ENCODE results near the gene TTLL11. TPM values are rescaled to one million over a fixed set of nuclear protein-coding genes. Genes with fewer than 3 reads are reported as not detected.
A peak's percentile ranks its signal among the peaks of the same experiment; 100 is the strongest.

The TTLL11 gene
- total RNA-seq, 1 donor from 2014 or later, result 6.9 TPM

- Histone ChIP-seq H3K9me3 (ENCODE audit: insufficient read depth, low read depth, low read length) (no peaks in the 10 kb centered on the region), H4K20me1 (ENCODE audit: insufficient read depth, low read length) (no peaks in the 10 kb centered on the region), H3K27me3 (ENCODE audit: insufficient read depth, low read length) (peaks cover under 1% of the 10 kb centered on the region), H3K9ac (ENCODE audit: low read length) (peak overlapping the region; percentile 53), H2AFZ (ENCODE audit: low read depth, low read length) (peak overlapping the region; percentile 36), H3K36me3 (ENCODE audit: insufficient read depth, low read length) (no peaks in the 10 kb centered on the region), H3K4me1 (ENCODE audit: insufficient read depth, low read length) (peaks cover 71% of the 10 kb centered on the region), H3K4me2 (ENCODE audit: low read length) (peak overlapping the region; percentile 73), H3K79me2 (ENCODE audit: insufficient read depth, low read length) (no peaks in the 10 kb centered on the region), H3K4me3 (ENCODE audit: insufficient read depth, low read depth, low read length) (no peak overlapping the region), H3K27ac (ENCODE audit: low read depth, low read length) (peak overlapping the region; percentile 82)
- H3K9me3 Mint-ChIP-seq (ENCODE audit: unreplicated experiment), result no peaks in the 10 kb centered on the region
- H3K4me1 Mint-ChIP-seq (ENCODE audit: low read depth, unreplicated experiment), result peaks cover 69% of the 10 kb centered on the region
- TF ChIP-seq EZH2 (IDR thresholded peaks at IDR 0.05; ENCODE audit: insufficient read depth, low read length), result no peak
- TF ChIP-seq CTCF (IDR thresholded peaks at IDR 0.05; ENCODE audit: insufficient read depth, low read depth, low read length), result no peak
- DNase-seq (ENCODE audit: low read depth), result no peak
- no peak overlapping the region for H3K4me3 Mint-ChIP-seq (ENCODE audit: unreplicated experiment)
- H3K27ac Mint-ChIP-seq (ENCODE audit: unreplicated experiment), result peak overlapping the region; percentile 53
- H3K27me3 Mint-ChIP-seq (ENCODE audit: low read depth, unreplicated experiment), result peaks cover 5% of the 10 kb centered on the region
- no peaks in the 10 kb centered on the region for H3K36me3 Mint-ChIP-seq (ENCODE audit: low read depth, unreplicated experiment)
- no peak for FAIRE-seq
Observed at GRCh38 chr9:121886759-121887485, 206.2 kb downstream of the TTLL11 start.

- FAIRE-seq, result no peak
Observed at GRCh38 chr9:121885345-121885901, 207.7 kb downstream of the TTLL11 start.

More at GRCh38 chr9:121885345-121885901, 207.7 kb downstream of the TTLL11 start:
- Mint-ChIP-seq H3K36me3 (ENCODE audit: low read depth, unreplicated experiment) (no peaks in the 10 kb centered on the region), H3K27me3 (ENCODE audit: low read depth, unreplicated experiment) (peaks cover 16% of the 10 kb centered on the region), H3K4me1 (ENCODE audit: low read depth, unreplicated experiment) (peaks cover 65% of the 10 kb centered on the region), H3K27ac (ENCODE audit: unreplicated experiment) (peak overlapping the region; percentile 62), H3K4me3 (ENCODE audit: unreplicated experiment) (no peak overlapping the region), H3K9me3 (ENCODE audit: unreplicated experiment) (no peaks in the 10 kb centered on the region)
- Histone ChIP-seq H3K4me3 (ENCODE audit: insufficient read depth, low read depth, low read length) (no peak overlapping the region), H3K36me3 (ENCODE audit: insufficient read depth, low read length) (no peaks in the 10 kb centered on the region), H3K9ac (ENCODE audit: low read length) (no peak overlapping the region), H3K9me3 (ENCODE audit: insufficient read depth, low read depth, low read length) (no peaks in the 10 kb centered on the region), H3K79me2 (ENCODE audit: insufficient read depth, low read length) (no peaks in the 10 kb centered on the region), H3K4me1 (ENCODE audit: insufficient read depth, low read length) (peaks cover 68% of the 10 kb centered on the region), H3K4me2 (ENCODE audit: low read length) (peak overlapping the region; percentile 74), H3K27me3 (ENCODE audit: insufficient read depth, low read length) (peaks cover 3% of the 10 kb centered on the region), H4K20me1 (ENCODE audit: insufficient read depth, low read length) (no peaks in the 10 kb centered on the region), H3K27ac (ENCODE audit: low read depth, low read length) (no peak overlapping the region), H2AFZ (ENCODE audit: low read depth, low read length) (no peak overlapping the region)
- peak; percentile 93 for DNase-seq (ENCODE audit: low read depth)
- TF ChIP-seq CTCF (IDR thresholded peaks at IDR 0.05; ENCODE audit: insufficient read depth, low read depth, low read length), result no peak
- no peak for TF ChIP-seq EZH2 (IDR thresholded peaks at IDR 0.05; ENCODE audit: insufficient read depth, low read length)
